ENCODE data around the gene MAPRE3.

DNA sequence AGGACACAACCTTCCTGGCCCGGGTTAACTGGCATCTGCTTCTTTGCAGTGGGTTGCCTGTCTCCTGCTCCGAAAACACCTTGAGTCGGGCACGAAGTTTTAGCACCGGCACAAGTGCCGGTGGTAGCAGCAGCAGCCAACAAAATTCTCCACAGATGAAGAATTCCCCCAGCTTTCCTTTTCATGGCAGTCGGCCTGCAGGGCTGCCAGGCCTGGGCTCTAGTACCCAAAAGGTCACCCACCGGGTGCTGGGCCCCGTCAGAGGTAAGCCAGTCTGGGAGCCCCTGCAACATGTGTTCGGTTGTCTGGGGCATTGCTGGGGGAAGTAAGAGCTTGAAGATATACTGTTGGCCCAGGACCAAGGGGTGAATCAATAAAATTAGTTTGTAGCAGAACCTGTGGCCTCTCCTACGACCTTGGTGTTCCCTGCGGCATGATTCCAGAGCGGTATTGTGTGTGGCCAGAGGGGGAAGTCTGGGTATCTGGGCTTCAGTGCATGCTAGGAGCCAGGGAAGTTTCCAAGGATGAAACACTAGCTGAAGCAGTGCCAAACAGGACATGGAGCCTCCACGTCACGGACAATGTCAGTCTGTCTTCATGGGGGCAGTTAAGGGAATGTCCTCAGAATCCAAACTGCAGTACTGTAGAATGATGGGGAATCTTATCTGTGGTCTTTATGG is 88.8 kb downstream of the MAPRE3 start:
- TF ChIP-seq, protein P1, sequence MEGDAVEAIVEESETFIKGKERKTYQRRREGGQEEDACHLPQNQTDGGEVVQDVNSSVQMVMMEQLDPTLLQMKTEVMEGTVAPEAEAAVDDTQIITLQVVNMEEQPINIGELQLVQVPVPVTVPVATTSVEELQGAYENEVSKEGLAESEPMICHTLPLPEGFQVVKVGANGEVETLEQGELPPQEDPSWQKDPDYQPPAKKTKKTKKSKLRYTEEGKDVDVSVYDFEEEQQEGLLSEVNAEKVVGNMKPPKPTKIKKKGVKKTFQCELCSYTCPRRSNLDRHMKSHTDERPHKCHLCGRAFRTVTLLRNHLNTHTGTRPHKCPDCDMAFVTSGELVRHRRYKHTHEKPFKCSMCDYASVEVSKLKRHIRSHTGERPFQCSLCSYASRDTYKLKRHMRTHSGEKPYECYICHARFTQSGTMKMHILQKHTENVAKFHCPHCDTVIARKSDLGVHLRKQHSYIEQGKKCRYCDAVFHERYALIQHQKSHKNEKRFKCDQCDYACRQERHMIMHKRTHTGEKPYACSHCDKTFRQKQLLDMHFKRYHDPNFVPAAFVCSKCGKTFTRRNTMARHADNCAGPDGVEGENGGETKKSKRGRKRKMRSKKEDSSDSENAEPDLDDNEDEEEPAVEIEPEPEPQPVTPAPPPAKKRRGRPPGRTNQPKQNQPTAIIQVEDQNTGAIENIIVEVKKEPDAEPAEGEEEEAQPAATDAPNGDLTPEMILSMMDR (IDR thresholded peaks at IDR 0.05 in 4 of 5, conservative IDR thresholded peaks at IDR 0.05 in 1 of 5): no peak
- no peak for TF ChIP-seq POLR2A (IDR thresholded peaks at IDR 0.05)
